Naive B cell (primary cell): ENCODE measurements around the gene ERVFRD-1. TPM values are rescaled to one million over a fixed set of nuclear protein-coding genes. Genes with fewer than 3 reads are reported as not detected.

Experiments used
- polyA plus RNA-seq, 6 donors: library from polyadenylated mRNA; unstranded; fragments of 300-500 nt; fragmentation: Illumina TruSeq; gene quantifications; one replicate each; pipeline ENCODE4 v1.2.3, GENCODE V29; 2021; ENCODE audit warnings: low read depth in 6 of 6

ERVFRD-1 gene
- polyA plus RNA-seq, 6 donors from 2014 or later = 0.15 TPM; not detected in 5

Other genes starting within 250 kb of the ERVFRD-1 start
- gene GCM2, start 229.7 kb downstream of the ERVFRD-1 start, polyA plus RNA-seq = not detected
- gene SYCP2L, start 224.7 kb downstream of the ERVFRD-1 start, polyA plus RNA-seq = not detected
- gene ELOVL2, start 67.4 kb downstream of the ERVFRD-1 start, polyA plus RNA-seq = not detected
- gene SMIM13, start 17.9 kb downstream of the ERVFRD-1 start, polyA plus RNA-seq = 1 to 10 TPM; 1.1 to 4.2 (median 2.1) TPM
- gene NEDD9, start 120.9 kb upstream of the ERVFRD-1 start, polyA plus RNA-seq = 10 to 100 TPM; 42.0 to 80.5 (median 48.1) TPM